HG03521 (cell line): ENCODE data around the gene DNAJB2.

Experiments used
- ATAC-seq: cut with Tn5 transposase; IDR thresholded peaks from one replicate; pipeline ENCODE4 v1.9.1; 2021; ENCODE audit warnings: mild to moderate bottlenecking, moderate library complexity; ENCODE audit not compliant: unreplicated experiment

Gene DNAJB2

DNA sequence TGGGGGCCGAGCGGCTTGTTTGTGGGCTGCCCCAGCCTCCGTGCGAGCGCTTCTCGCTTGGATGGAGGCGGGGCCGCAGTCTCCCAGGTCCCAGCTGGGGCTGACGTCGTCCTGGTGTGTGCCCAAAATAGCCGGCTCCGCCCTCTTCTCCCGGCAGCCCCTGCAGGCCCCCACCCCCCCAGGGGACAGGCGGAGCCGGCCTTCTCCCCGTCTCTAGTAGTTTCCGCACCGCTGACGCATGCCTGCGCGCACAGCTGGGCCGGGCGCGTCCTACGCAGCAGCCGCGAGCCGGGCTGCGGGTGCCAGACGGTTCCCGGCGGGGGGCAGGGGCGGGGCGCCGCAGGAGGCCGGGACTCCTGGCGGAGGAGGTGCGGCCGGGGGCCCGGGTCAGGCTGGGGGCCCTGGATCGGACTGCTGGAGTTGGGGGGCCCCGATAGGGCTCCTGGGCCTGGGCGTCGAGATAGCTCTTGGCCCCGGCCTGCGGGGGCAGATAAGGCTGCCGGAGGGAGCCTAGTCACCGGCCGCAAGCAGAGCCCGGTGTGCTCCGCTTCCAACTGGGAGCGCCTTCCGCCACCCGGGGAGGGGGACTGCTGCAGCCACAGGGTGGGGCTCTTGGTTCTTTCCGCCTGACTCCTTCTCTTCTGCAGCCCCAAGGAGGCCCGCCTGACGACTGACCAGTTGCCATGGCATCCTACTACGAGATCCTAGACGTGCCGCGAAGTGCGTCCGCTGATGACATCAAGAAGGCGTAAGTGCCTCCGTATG, at the start of gene DNAJB2:
Gene DNAJB2 (plus strand): TSS at position 216 of the 765 bp plus-strand sequence. CDS start 468 bp downstream, at position 684.
- peak; percentile 86 for ATAC-seq

DNA sequence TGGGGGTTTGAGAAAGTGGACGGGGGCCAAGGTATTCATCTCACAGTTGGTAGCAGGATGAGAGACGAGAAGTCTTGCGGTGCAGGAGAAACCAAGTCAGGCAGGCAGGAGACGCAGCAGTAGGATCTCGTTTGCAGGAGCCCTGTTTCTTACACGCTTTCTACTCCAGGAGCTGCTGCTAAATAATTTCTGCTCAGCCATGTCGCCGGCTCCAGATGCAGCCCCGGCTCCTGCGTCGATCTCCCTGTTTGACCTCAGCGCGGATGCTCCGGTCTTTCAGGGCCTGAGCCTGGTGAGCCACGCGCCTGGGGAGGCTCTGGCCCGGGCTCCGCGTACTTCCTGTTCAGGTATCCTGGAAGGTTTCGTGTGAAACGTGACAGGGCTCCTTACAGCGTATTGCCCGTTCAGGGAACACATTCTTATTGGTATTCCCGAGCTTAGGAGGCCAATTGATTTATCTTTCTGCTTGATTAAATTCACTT, 49.1 kb upstream of the DNAJB2 start:
- ATAC-seq: no peak

DNA sequence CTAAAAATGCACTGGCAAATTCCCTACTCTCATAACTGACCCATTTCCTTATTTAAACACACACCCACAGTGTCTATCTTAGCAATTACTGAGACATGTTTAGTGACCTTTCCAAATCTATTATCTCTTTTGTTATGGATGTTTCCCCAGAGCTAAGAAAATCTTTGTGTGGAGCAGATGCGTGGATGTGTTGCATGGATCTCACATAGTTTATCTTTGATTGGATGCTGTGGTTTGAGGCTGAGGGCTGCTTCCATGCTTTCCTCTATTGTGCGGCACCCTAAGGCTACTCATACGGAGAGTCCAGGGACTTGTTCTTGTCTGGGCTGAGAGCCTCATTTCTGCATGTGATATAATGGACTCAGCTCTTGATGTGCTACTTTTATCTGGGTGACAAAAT, 44.8 kb upstream of the DNAJB2 start:
- no peak for ATAC-seq

DNA sequence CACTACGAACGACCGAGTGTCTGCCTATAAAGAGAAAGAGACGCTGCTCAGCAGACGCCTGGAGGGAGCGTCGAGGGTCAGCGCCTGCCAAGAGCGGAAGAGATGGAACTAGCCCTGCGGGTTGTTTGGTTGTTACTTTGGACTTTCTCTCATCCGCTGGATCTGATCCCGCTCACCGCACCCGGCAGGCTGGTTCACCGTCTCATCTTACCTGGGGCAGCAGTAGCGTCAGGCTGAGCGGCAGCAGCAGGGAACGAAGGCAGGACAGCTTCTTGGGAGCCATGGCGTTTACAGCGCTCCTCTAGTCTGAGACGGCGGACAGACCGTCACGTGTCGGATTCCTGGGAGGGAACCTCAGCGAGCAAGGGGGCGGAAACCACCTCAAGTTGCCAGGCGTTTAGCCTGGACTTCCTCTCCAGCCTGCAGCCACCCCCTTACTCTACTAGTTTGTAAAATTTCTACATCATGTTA, 35.8 kb upstream of the DNAJB2 start:
- no peak for ATAC-seq

DNA sequence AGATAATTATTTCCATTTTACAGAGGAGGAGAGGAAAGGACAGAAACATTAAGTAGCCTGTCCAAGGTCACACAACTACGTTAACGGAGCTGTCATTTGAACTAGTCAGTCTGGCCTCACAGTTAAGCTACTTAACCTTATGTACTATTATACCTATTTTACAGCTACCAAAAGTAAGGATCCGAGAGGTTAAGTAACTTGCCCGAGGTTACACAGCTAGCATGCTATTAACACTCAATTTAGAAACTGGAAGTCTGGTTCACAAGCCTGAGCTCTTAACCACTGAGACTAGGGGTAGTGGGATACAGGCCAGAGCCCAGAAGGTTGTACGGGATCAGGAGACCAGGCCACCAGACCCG, 34.4 kb upstream of the DNAJB2 start:
- no peak for ATAC-seq

DNA sequence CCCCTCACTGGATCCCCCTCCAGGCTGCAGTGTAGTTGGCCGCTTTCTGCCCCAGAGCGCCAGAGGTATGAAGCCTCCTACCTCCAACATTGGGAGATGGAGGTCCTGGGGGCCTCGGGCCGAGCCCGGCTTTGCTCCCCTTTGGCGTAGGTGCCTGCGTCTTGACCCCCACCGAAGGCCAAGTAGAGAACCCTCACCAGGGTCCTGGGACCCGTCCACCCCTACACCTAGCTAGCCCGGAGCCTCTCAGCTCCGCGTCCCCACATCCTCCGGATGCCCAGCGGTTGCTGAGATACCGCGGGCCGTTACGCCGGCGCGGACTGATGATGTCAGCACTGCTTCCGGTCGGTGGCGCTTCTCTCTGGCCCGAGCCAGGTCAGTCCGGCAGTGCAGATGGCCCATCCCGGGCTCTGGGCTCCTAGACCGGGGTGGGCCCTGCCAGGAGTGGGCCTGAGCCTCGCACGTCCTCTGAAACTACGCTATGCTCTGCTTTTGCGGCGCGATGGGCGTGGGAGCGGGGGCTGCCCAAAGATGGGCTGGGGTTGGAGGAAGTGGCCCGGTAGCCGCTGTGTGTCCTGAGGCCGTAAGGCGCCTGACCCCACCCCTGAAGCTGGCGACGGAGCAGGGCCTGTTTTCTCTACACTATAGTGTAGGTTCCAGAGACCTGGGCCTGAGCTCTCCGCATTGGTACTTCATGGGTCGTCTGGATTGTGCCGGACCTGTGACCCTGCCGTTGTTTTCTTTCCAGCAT, 33.8 kb upstream of the DNAJB2 start, which contains the start of the genes GLB1L and STK16:
Gene GLB1L (minus strand): TSS at position 297 of the 751 bp plus-strand sequence. CDS start 1,871 bp downstream, outside the sequence.
Gene STK16 (plus strand): TSS at position 332 of the 751 bp plus-strand sequence. CDS start 521 bp downstream, outside the sequence.
- peak; percentile 79 for ATAC-seq

DNA sequence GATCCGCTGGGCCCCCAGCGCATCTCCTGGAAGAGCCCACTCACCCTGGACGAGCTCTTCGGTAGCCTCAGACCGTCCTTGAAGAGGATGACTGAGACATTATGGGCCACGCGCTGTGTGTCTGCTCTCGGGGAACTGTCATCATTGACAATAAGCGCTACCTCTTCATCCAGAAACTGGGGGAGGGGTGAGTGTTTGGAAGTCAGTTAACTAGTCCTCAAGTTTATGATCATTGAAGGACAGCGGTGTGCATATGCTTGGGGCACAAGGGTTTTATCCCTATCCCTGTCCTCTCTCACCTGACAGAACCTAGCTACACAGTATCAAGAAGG, 33.3 kb upstream of the DNAJB2 start:
- ATAC-seq: no peak

DNA sequence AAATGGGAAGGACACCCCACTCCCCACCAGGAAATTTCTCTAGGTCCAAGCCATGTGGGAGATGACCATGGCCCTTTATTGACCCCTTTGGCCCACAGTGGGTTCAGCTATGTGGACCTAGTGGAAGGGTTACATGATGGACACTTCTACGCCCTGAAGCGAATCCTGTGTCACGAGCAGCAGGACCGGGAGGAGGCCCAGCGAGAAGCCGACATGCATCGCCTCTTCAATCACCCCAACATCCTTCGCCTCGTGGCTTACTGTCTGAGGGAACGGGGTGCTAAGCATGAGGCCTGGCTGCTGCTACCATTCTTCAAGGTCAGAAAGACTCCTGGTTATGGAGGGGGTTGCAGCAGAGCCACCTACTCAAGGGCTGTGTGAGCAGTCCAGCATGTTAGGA, 32.6 kb upstream of the DNAJB2 start:
- no peak for ATAC-seq

DNA sequence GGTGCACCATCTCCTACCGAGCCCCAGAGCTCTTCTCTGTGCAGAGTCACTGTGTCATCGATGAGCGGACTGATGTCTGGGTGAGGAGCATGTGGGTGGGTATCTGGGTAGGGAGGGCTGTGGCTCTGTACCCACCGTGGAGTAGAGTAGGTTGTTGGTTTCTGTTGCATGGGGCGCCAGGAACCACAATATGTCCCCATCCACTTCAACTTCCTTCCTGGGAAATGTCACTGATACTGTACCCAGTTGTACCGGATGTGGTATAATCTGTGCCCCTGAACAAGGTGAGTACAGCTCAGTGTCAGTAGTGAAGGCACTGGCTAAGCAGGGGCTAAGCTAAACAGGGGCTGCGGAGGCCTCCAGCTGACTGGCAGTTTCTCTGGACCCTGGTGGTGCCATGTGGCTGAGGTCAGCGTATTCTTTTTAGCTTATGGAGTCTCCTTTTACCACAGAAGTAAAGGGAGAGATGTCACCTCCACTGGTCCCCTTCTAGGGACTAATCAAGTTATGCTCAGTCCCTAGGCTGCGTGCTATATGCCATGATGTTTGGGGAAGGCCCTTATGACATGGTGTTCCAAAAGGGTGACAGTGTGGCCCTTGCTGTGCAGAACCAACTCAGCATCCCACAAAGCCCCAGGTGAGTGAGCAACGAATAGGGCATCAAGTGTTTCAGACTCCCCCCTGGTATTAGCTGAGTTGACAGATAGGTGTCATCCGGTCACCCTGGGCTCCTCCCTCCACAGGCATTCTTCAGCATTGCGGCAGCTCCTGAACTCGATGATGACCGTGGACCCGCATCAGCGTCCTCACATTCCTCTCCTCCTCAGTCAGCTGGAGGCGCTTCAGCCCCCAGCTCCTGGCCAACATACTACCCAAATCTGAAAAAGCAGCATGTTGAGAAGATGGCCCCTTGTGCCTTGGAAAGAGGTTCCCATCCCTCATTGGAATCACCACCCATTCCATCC, 31.2 kb upstream of the DNAJB2 start:
- ATAC-seq: no peak

DNA sequence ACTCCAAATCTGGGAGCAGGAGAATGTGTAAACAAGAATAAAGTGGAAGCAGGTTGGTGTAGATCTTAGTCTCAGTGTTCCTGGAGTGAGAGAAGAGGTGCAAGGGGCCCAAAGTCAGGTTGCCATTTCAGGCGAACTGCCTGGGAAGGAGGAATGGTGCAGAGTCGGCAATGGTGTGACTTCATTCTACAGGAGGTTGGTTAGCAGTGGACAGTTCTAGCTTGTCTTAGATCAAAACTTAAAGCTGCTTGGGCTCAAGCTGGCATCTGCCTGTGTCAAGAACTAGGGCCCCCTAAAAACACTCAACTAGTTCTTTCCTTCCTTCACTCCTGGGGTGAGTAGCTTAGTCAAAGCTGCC, 30.3 kb upstream of the DNAJB2 start:
- ATAC-seq: no peak

DNA sequence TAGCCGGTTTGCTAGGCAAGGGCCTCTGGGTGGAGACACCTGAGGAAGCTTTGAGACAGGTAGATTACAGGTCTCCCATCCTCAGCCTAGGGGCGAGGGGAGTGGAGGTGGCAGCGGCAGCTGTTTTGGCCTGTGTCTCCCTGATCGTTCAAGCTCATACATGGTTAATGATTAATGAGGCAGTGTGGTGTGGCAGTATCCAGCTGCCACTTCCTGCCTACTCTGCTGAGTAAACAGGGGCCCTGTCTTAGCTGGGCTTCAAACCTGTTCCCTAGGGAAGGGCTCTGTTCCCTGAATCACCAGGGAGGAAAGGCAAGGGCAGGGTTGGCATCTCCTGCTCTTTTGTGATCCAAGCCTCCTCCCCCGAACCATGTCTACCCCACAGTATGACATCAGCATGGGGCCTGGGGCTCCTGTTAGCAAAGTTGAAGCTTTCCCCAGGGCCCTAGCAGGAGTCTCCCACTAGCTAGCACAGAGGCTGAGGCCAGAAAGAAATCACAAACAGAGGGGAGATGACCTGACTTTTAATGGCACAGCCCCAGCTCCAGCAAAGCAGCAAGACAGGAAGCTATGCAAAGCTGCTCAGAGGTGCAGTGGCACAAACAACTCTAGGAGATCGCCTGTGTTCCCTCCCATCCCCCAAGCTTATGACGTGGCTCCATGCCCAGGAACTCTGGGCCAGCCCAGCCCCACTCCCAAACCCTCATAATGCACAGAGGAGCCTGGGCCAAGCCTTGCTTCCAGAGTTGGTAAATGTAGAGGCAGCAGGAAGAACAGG, 29.8 kb upstream of the DNAJB2 start:
- ATAC-seq: peak; percentile 26

DNA sequence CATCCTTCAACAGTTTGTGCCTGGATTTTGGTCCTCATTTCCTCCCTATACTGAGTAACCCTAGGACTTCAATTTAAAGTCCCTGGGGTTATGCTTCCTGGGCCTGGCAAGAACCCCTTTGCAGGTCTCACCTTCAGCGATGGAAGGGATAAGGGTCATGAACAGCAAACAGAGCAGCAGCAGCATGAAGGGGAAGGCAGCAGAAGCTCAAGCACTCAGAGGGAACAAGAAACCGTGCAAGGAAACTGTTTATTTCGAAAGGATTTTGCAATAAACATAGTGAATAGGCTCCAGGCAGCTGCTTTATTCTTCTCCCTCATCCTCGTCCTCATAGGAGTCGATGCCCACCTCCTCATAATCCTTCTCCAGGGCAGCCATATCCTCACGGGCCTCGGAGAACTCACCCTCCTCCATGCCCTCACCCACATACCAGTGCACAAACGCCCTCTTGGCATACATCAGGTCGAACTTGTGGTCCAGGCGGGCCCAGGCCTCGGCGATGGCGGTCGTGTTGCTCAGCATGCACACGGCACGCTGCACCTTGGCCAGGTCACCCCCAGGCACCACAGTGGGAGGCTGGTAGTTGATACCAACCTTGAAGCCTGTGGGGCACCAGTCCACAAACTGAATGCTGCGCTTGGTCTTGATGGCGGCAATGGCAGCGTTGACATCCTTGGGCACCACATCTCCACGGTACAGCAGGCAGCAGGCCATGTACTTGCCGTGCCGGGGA, 29.0 kb upstream of the DNAJB2 start:
- ATAC-seq: no peak

DNA sequence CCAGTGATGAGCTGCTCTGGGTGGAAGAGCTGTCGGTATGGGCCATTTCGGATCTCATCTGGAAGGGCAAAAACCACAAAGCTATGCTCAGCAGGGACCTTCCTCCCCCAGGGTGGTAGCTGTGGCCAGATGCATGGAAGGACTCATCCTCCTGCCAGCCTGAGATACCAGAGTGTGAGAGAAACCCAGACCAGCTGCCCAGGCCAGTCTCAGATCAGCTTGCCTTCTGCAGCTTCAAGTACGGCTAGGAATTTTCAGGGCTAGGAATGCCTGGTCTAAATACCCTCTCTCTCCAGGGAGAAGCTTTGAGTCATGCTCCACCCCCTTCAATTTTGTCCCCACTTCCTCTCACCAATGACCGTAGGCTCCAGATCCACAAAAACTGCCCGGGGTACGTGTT, 27.5 kb upstream of the DNAJB2 start:
- ATAC-seq: no peak

DNA sequence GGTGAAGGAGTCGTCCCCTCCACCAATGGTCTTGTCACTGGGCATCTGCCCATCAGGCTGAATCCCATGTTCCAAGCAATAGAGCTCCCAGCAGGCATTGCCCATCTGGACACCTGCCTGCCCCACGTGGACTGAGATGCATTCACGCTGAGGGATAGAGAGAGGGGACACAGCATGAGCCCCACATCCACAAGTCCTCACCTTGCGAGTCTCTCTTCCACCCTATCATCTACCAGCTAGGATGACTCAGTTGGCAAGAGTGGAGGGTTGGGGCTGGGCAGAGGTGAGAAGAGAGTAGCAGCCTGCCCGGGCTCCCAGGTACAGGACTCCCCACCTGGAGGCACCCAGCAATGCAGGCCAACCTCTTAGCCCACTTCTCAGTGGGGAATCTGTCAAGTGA, 27.1 kb upstream of the DNAJB2 start:
- ATAC-seq: no peak

DNA sequence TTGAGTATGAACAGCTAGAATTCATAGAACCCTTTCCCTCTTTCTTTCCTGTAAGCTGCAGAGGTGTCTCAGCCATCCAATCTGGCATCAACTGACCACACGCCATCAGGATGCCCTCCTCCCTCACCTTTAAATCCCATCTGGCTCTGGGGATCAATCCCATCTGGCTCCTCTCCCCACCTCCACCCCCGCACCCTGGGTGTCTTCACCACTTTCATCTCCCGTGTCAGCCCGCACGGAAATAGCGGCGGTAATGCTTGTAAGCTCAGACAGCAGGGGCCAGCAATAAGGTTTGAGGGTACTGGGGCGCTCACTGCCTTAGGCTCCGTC, 26.6 kb upstream of the DNAJB2 start:
- ATAC-seq: no peak

DNA sequence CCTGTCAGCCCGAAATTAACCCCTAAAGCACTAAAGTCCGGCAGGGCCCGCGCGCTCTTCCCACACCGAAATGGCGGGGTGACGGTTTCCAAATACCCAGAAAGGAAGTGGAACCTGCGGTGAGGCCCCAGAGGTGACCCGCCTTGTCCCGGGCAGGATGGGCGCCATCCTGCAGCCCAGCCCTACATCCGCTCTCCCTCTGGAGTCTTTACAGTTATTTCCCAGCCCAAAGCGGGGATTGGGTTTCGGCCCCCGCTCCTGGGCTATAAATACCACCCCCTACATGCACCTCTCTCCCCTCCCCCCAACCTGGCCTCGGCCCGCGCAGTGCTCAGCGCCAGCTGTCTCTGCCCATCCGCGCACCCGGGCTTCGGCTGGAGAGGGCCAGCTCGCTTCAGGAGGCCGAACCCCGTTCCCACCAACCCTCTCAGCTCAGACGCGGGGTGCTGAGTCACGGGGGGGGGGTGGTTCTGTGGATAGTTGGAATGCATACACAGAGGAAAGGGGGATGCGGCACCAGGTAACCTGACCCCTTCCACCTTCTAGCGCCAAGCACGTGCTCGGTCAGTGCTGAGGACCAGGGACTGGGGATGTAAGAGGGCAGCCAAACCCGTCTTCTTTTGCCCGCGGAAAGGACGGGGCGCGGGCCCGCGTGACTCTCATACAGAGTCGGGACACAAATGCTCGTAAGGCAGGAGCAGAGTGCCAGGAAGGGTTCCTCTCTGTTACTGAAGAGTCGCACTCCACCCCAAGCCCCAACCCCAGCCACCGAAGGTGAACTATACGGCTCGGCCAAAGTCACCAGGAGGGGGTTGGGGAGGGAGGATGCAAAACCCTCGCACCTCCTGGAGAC, 26.0 kb upstream of the DNAJB2 start, which contains the start of gene TUBA4B:
Gene TUBA4B (plus strand): TSS at position 344 of the 853 bp plus-strand sequence. CDS start 165 bp downstream, at position 509.
- ATAC-seq: no peak

DNA sequence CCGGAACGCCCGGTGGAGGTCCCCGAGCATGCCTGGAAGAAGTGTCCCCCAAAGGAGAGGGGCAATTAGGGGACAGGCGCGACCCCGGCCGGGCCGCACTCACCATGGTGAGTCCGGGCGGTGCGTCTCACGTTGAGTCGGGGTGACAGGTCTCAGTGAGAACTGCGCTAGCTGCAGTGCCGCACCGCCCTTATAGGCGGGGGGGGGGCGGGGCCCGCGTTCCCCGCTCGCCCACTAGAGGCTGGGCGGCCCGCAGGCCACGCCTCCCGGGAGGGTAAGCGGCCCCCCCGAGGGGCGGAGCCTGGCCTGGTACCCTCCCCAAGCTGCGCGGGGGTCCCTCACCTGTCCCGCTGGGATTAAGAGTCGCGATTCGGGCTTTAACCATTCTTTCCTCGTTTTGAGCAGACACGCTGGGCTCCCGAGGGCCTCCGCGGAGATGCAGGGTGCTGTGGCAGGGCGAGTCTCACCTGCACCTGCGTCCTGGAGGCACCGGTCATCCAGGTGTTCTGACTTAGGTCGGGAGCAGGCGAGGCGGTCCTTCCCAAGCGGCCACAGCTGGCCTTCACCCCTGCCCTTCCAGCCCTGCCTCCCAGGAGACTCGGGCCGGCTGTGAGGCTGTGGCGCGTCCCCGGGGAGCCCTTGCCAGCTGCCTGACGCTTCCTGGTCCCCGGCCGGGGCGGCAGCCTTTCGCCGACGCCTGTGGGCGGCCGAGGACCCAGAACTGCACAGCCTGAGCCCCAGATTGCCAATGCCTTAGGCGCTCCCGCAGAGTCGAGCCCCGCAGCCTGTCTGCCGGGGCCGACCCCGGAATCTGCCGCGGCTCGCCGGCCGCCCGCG, 25.2 kb upstream of the DNAJB2 start, which contains the start of gene TUBA4A:
Gene TUBA4A (minus strand): TSS at position 166 of the 837 bp plus-strand sequence. CDS start 60 bp downstream, at position 106.
- ATAC-seq: peak; percentile 58
